Natural killer cell (primary cell): ENCODE data around the gene BICD2. TPM values are rescaled to one million over a fixed set of nuclear protein-coding genes. Genes with fewer than 3 reads are reported as not detected.

ENCODE experiments used
- ATAC-seq, 3 donors: fragments of 150-1000 bp in 2 of 3; fragments of 200-7000 bp in 1 of 3; cut with Tn5 transposase; 1 replicate in 1 of 3; 2 replicates in 2 of 3; pipeline ENCODE4 v1.10.0; 2021; ENCODE audit warnings: mild to moderate bottlenecking in 2 of 3, moderate library complexity in 2 of 3
- DNase-seq, 2 donors: peaks; one replicate each; pipeline versions ENCODE4 v3.0.0 to v3.0.0-alpha.2; 2013 to 2021; ENCODE audit warnings: mixed read lengths in 1 of 2
- H3K27ac ChIP-seq: one replicate; pipeline ENCODE4 v1.5.1; 2013; ENCODE audit warnings: mild to moderate bottlenecking, low read length
- H3K27me3 ChIP-seq: one replicate; pipeline ENCODE4 v1.6.1; 2013; ENCODE audit warnings: low read length; ENCODE audit not compliant: control insufficient read depth, insufficient read depth
- H3K36me3 ChIP-seq: one replicate; pipeline ENCODE4 v1.6.1; 2013; ENCODE audit warnings: low read length; ENCODE audit not compliant: control insufficient read depth, insufficient read depth
- H3K4me1 ChIP-seq: one replicate; pipeline ENCODE4 v1.6.1; 2013; ENCODE audit warnings: low read length; ENCODE audit not compliant: control insufficient read depth, insufficient read depth
- H3K4me3 ChIP-seq: one replicate; pipeline ENCODE4 v1.5.1; 2013; ENCODE audit warnings: low read length
- H3K9me3 ChIP-seq: one replicate; pipeline ENCODE4 v1.6.1; 2013; ENCODE audit warnings: low read length; ENCODE audit not compliant: control insufficient read depth, insufficient read depth
- H3K27ac Mint-ChIP-seq, 2 donors: one replicate each; pipeline ENCODE4 v1.8.0; 2022; ENCODE audit warnings: mild to moderate bottlenecking in 2 of 2, mixed read lengths in 2 of 2, moderate library complexity in 1 of 2
- H3K27me3 Mint-ChIP-seq, 2 donors: one replicate each; pipeline ENCODE4 v1.8.0; 2022; ENCODE audit warnings: low read depth in 2 of 2, mixed read lengths in 2 of 2
- H3K36me3 Mint-ChIP-seq: one replicate; pipeline ENCODE4 v1.8.0; 2022; ENCODE audit warnings: mixed read lengths
- H3K4me1 Mint-ChIP-seq, 2 donors: one replicate each; pipeline ENCODE4 v1.8.0; 2022; ENCODE audit warnings: mixed read lengths in 2 of 2
- H3K4me3 Mint-ChIP-seq: one replicate; pipeline ENCODE4 v1.8.0; 2022; ENCODE audit warnings: mild to moderate bottlenecking, moderate library complexity, mixed read lengths
- H3K9me3 Mint-ChIP-seq, 2 donors: one replicate each; pipeline ENCODE4 v1.8.0; 2022; ENCODE audit warnings: mixed read lengths in 2 of 2
- WGBS: methylation state at CpG from one replicate; pipeline ENCODE4 v1.1.7; 2013; ENCODE audit warnings: missing lambda C conversion rate; ENCODE audit not compliant: insufficient coverage; 5-methylcytosine and 5-hydroxymethylcytosine counted together
- intact Hi-C: fragments of 100-400 bp; cut with micrococcal nuclease; formaldehyde crosslinking; loops from one replicate; pipeline ENCODE4 v1.14.2; 2022
- total RNA-seq, 4 donors: library from RNA; stranded (reverse); fragments of 120-200 nt in 1 of 4; gene quantifications; one replicate each; pipeline versions ENCODE4 v1.2.3 to v1.2.4, GENCODE V29; 2013 to 2022
- TF ChIP-seq, protein P1 (sequence below): fragments of 200-600 bp; IDR thresholded peaks from one replicate; pipeline ENCODE4 v1.8.0; 2022; ENCODE audit warnings: antibody characterized with exemption

Gene BICD2
- total RNA-seq, 3 donors from 2014 or later (not counting 1 experiment from before 2014, with no cell fraction given), result 27.0 to 39.7 (median 39.7) TPM

DNA sequence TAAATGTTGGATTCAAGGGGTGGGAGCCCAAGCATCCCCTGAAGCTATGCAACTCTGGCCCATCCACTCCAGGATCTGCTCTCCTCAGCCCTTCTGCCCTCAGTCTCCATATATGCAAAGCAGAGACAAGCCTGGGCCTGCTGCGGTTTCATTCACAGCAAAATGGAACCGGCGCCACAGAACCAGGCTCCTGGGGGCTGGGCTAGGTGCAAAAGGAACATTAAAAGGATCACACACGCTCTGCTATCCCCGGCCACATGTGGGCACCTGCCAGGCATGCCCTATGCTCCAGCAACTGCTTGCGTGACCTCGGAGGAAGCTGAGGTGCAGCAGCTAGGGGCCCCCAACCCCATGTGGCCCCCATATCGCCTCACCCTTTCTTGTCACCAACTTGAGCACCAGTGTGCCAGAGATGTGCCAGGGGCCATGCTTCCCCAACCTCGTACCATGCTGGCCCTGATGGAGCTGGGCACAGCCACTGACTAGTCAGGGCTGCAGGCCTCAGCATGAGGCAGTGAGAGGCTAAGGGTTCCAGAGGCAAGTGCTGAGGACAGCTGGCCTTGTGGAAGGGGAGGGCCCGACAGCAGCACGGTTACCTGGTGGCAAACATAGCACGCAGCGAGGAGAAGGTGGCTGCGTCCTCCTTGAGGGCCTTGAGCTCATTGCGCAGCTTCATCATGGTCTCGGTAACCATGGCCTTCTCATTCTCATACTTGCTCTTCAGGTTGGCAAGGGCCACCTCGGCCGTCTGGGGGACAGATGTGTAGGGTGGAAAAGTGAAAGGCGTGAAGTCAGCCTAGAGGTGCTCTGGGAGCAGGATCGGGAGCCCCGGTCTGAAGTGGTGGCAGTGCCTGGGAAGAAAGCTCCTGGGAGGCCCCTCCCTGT, 47.2 kb downstream of the BICD2 start:
- Histone ChIP-seq H3K4me1 (peaks cover 31% of the 10 kb centered on the region), H3K36me3 (peaks cover 88% of the 10 kb centered on the region), H3K27ac (no peak overlapping the region), H3K4me3 (no peak overlapping the region), H3K27me3 (no peaks in the 10 kb centered on the region), H3K9me3 (no peaks in the 10 kb centered on the region)
- no peaks in the 10 kb centered on the region for H3K27me3 Mint-ChIP-seq
- H3K27ac Mint-ChIP-seq, result no peak overlapping the region
- no peak overlapping the region for H3K4me3 Mint-ChIP-seq
- WGBS, result 95% methylated on average over 21 of the region's 21 CpGs
- TF ChIP-seq, protein P1, sequence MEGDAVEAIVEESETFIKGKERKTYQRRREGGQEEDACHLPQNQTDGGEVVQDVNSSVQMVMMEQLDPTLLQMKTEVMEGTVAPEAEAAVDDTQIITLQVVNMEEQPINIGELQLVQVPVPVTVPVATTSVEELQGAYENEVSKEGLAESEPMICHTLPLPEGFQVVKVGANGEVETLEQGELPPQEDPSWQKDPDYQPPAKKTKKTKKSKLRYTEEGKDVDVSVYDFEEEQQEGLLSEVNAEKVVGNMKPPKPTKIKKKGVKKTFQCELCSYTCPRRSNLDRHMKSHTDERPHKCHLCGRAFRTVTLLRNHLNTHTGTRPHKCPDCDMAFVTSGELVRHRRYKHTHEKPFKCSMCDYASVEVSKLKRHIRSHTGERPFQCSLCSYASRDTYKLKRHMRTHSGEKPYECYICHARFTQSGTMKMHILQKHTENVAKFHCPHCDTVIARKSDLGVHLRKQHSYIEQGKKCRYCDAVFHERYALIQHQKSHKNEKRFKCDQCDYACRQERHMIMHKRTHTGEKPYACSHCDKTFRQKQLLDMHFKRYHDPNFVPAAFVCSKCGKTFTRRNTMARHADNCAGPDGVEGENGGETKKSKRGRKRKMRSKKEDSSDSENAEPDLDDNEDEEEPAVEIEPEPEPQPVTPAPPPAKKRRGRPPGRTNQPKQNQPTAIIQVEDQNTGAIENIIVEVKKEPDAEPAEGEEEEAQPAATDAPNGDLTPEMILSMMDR, result no peak
- no peaks in the 10 kb centered on the region for H3K9me3 Mint-ChIP-seq
- DNase-seq, result peak in 1 of 2 donors; percentile 3
- H3K4me1 Mint-ChIP-seq, result peaks cover 21 to 31% of the 10 kb centered on the region in 2 donors
- no peak for ATAC-seq
- intact Hi-C loops, result no loop called here
- H3K36me3 Mint-ChIP-seq, result no peaks in the 10 kb centered on the region

- H3K4me1 Mint-ChIP-seq, result peaks cover 26 to 35% of the 10 kb centered on the region in 2 donors
- peak overlapping the region in 1 of 2 donors; percentile 26 for H3K27ac Mint-ChIP-seq
- ATAC-seq (peak; percentile 75 to 84 (median 83)), DNase-seq (peak; percentile 75 to 84)
- intact Hi-C loops, result loop anchor here (1.0 kb wide), 2 partner anchors 49 to 74 kb away; no protein-coding TSS in a partner anchor
- Histone ChIP-seq H3K36me3 (peaks cover 81% of the 10 kb centered on the region), H3K9me3 (no peaks in the 10 kb centered on the region), H3K4me3 (no peak overlapping the region), H3K4me1 (peaks cover 29% of the 10 kb centered on the region), H3K27me3 (no peaks in the 10 kb centered on the region), H3K27ac (no peak overlapping the region)
- H3K9me3 Mint-ChIP-seq, result no peaks in the 10 kb centered on the region
- WGBS, result 36% methylated on average over 3 of the region's 4 CpGs
- peaks cover under 1% of the 10 kb centered on the region for H3K36me3 Mint-ChIP-seq
- no peaks in the 10 kb centered on the region for H3K27me3 Mint-ChIP-seq
- H3K4me3 Mint-ChIP-seq, result no peak overlapping the region
- TF ChIP-seq, protein P1, result peak; percentile 95
Measured at GRCh38 chr9:92716557-92716956, 48.1 kb downstream of the BICD2 start.

GRCh38 chr9:92715488-92716231, 49.0 kb downstream of the BICD2 start:
- no peaks in the 10 kb centered on the region for H3K27me3 ChIP-seq
- DNase-seq (no peak), ATAC-seq (no peak)
- Mint-ChIP-seq H3K9me3 (no peaks in the 10 kb centered on the region), H3K27ac (no peak overlapping the region), H3K4me1 (peaks cover 23 to 33% of the 10 kb centered on the region in 2 donors), H3K4me3 (no peak overlapping the region), H3K27me3 (no peaks in the 10 kb centered on the region), H3K36me3 (peaks cover 6% of the 10 kb centered on the region)
- H3K27ac ChIP-seq, result no peak overlapping the region
- TF ChIP-seq, protein P1, result no peak
- no peaks in the 10 kb centered on the region for H3K9me3 ChIP-seq
- H3K36me3 ChIP-seq, result peaks cover 84% of the 10 kb centered on the region
- H3K4me1 ChIP-seq, result peaks cover 21% of the 10 kb centered on the region
- H3K4me3 ChIP-seq, result no peak overlapping the region
- intact Hi-C loops, result loop anchor here (1.0 kb wide), 2 partner anchors 50 to 75 kb away; no protein-coding TSS in a partner anchor
- 94% methylated on average over 17 of the region's 17 CpGs for WGBS
